B cell (primary cell): ENCODE results near the gene RNPEP. TPM values are rescaled to one million over a fixed set of nuclear protein-coding genes. Genes with fewer than 3 reads are reported as not detected.

Experiments
- ATAC-seq: fragments of 200-7000 bp; cut with Tn5 transposase; one replicate; pipeline ENCODE4 v1.10.0; 2021; ENCODE audit warnings: low read depth, mild to moderate bottlenecking, moderate number of reproducible peaks, moderate library complexity
- CTCF ChIA-PET: fragments of 350-600 bp; sonication (Branson Sonifier 250); formaldehyde crosslinking; loops from one replicate; lab custom pipeline; 2021; ENCODE audit warnings: antibody characterized with exemption, inconsistent platforms; lab: Charles Lee
- POLR2A ChIA-PET: fragments of 350-600 bp; sonication (Branson Sonifier 250); formaldehyde crosslinking; loops from one replicate; lab custom pipeline; 2021; ENCODE audit warnings: antibody characterized with exemption; lab: Charles Lee
- DNase-seq: peaks from one replicate; pipeline ENCODE4 v3.0.0; 2013
- H2AFZ ChIP-seq: 2 replicates; pipeline ENCODE4 v1.6.1; 2012; ENCODE audit warnings: mild to moderate bottlenecking, low read depth, low read length; ENCODE audit not compliant: insufficient read depth, poor library complexity, severe bottlenecking
- H3K27ac ChIP-seq, 2 donors: 1 replicate in 1 of 2; 2 replicates in 1 of 2; pipeline ENCODE4 v1.5.1; 2012 to 2013; ENCODE audit warnings: low read length in 2 of 2, mild to moderate bottlenecking in 2 of 2, moderate library complexity in 1 of 2
- H3K27me3 ChIP-seq, 4 experiments: fragments of 200-600 bp in 1 of 4; sonication (generic) in 1 of 4; replicated peaks in 1 of 4; 1 replicate in 2 of 4; 2 replicates in 2 of 4; pipeline versions ENCODE4 v1.6.1 to v1.7.0; 2013 to 2016; ENCODE audit warnings: low read length in 3 of 4, mild to moderate bottlenecking in 2 of 4, mixed read lengths in 1 of 4, moderate library complexity in 1 of 4; ENCODE audit not compliant: insufficient read depth in 4 of 4, control insufficient read depth in 3 of 4; ENCODE audit errors: control extremely low read depth in 1 of 4
- H3K36me3 ChIP-seq, 2 experiments: replicated peaks in 1 of 2; 1 replicate in 1 of 2; 2 replicates in 1 of 2; pipeline versions ENCODE4 v1.6.1 to v1.7.1; 2013; ENCODE audit warnings: low read length in 1 of 2; ENCODE audit not compliant: insufficient read depth in 2 of 2, control insufficient read depth in 1 of 2; ENCODE audit errors: control extremely low read depth in 1 of 2, extremely low read depth in 1 of 2
- H3K4me1 ChIP-seq, 2 donors: fragments of 200-600 bp in 1 of 2; sonication (generic) in 1 of 2; 1 replicate in 1 of 2; 2 replicates in 1 of 2; pipeline versions ENCODE4 v1.5.1 to v1.6.1; 2013 to 2017; ENCODE audit warnings: low read length in 2 of 2; ENCODE audit not compliant: control insufficient read depth in 2 of 2, insufficient read depth in 2 of 2
- H3K4me2 ChIP-seq: replicated peaks from 2 replicates; pipeline ENCODE3; 2012; ENCODE audit warnings: mild to moderate bottlenecking, low read depth, low read length; ENCODE audit not compliant: poor library complexity, severe bottlenecking
- H3K4me3 ChIP-seq, 5 experiments: fragments of 200-600 bp in 1 of 5; sonication (generic) in 1 of 5; 1 replicate in 3 of 5; 2 replicates in 2 of 5; pipeline versions ENCODE4 v1.5.1 to v1.7.0; 2011 to 2016; ENCODE audit warnings: low read length in 4 of 5, mild to moderate bottlenecking in 4 of 5, low read depth in 2 of 5, control low read depth in 1 of 5, moderate library complexity in 1 of 5; ENCODE audit not compliant: insufficient read depth in 1 of 5; ENCODE audit errors: control extremely low read depth in 1 of 5, extremely low read depth in 1 of 5
- H3K79me2 ChIP-seq: fragments of 200-600 bp; sonication (generic); one replicate; pipeline ENCODE4 v1.6.0; 2016; ENCODE audit warnings: low read length; ENCODE audit not compliant: control insufficient read depth, insufficient read depth
- H3K9ac ChIP-seq: fragments of 200-600 bp; sonication (generic); 2 replicates; pipeline ENCODE4 v1.6.1; 2017; ENCODE audit warnings: mild to moderate bottlenecking, low read length, moderate library complexity
- H3K9me3 ChIP-seq, 3 donors: one replicate each; pipeline versions ENCODE4 v1.6.1 to v1.7.1; 2013; ENCODE audit warnings: low read length in 2 of 3; ENCODE audit not compliant: control insufficient read depth in 2 of 3, insufficient read depth in 1 of 3; ENCODE audit errors: control extremely low read depth in 1 of 3
- H4K20me1 ChIP-seq: 2 replicates; pipeline ENCODE4 v1.6.0; 2012; ENCODE audit warnings: mild to moderate bottlenecking, low read length; ENCODE audit not compliant: insufficient read depth, control insufficient read depth, poor library complexity, severe bottlenecking
- H3K27ac Mint-ChIP-seq: one replicate; pipeline ENCODE4 v1.8.0; 2021; ENCODE audit warnings: mixed read lengths
- H3K27me3 Mint-ChIP-seq: one replicate; pipeline ENCODE4 v1.8.0; 2021; ENCODE audit warnings: mixed read lengths
- H3K4me1 Mint-ChIP-seq: one replicate; pipeline ENCODE4 v1.8.0; 2021; ENCODE audit warnings: mixed read lengths
- H3K4me3 Mint-ChIP-seq: one replicate; pipeline ENCODE4 v1.8.0; 2021; ENCODE audit warnings: mixed read lengths
- H3K9me3 Mint-ChIP-seq: one replicate; pipeline ENCODE4 v1.8.0; 2022; ENCODE audit warnings: mixed read lengths; ENCODE audit not compliant: insufficient read depth
- CTCF ChIP-seq: fragments of 200-600 bp; IDR thresholded peaks from one replicate; pipeline ENCODE4 v1.8.0; 2022; ENCODE audit warnings: antibody characterized with exemption, mild to moderate bottlenecking
- EZH2 ChIP-seq: IDR thresholded peaks from 2 replicates; pipeline ENCODE4 v1.6.1; 2012; ENCODE audit warnings: borderline replicate concordance, low read depth, mild to moderate bottlenecking, moderate library complexity, low read length; ENCODE audit not compliant: insufficient read depth, poor library complexity, severe bottlenecking
- WGBS: methylation state at CpG from one replicate; pipeline ENCODE4 v1.1.5; 2013; ENCODE audit warnings: missing lambda C conversion rate; ENCODE audit not compliant: insufficient coverage; 5-methylcytosine and 5-hydroxymethylcytosine counted together
- intact Hi-C: fragments of 100-400 bp; cut with micrococcal nuclease; formaldehyde crosslinking; loops from one replicate; pipeline ENCODE4 v1.10.0; 2022
- polyA plus RNA-seq: library from polyadenylated mRNA; depleted of rRNA; stranded (reverse); fragments of >200 nt; gene quantifications from 2 replicates; pipeline ENCODE4 v1.2.3, GENCODE V29; 2012
- total RNA-seq, 2 donors: library from RNA; stranded (reverse); fragments of 120-200 nt in 1 of 2; gene quantifications; 1 replicate in 1 of 2; 2 replicates in 1 of 2; pipeline versions ENCODE4 v1.2.3 to v1.2.4, GENCODE V29; 2013 to 2022

RNPEP gene
- total and polyA plus RNA-seq, 2 donors (not counting 1 experiment from before 2014, with no cell fraction given) = 28.9 to 42.9 TPM

GRCh38 chr1:201964261-201964660 lies 18.2 kb upstream of the RNPEP start:
- Histone ChIP-seq H3K4me3 (no peak overlapping the region), H2AFZ (no peak overlapping the region), H3K27ac (no peak overlapping the region), H3K9ac (no peak overlapping the region), H3K27me3 (no peaks in the 10 kb centered on the region), H3K36me3 (peaks cover 15 to 49% of the 10 kb centered on the region in 2 experiments), H3K4me1 (no peaks in the 10 kb centered on the region), H3K4me2 (no peak overlapping the region), H3K79me2 (peaks cover 6% of the 10 kb centered on the region), H3K9me3 (no peaks in the 10 kb centered on the region), H4K20me1 (no peaks in the 10 kb centered on the region)
- Mint-ChIP-seq H3K4me3 (no peak overlapping the region), H3K4me1 (peaks cover 1% of the 10 kb centered on the region), H3K9me3 (no peaks in the 10 kb centered on the region), H3K27me3 (no peaks in the 10 kb centered on the region), H3K27ac (no peak overlapping the region)
- TF ChIP-seq EZH2 (no peak), CTCF (no peak)
- CTCF ChIA-PET = no interaction called here
- ATAC-seq (no peak), DNase-seq (no peak)
- intact Hi-C loops = no loop called here
- no CpG with 5 or more reads among the region's 1 CpG for WGBS
- POLR2A ChIA-PET = no interaction called here

- peaks cover 15 to 66% of the 10 kb centered on the region in 2 experiments for H3K36me3 ChIP-seq
- CTCF ChIA-PET = interaction anchor here (1.4 kb wide), 1 partner anchor 70 kb away, joined by 4 read pairs; no protein-coding TSS in a partner anchor
Measured at GRCh38 chr1:201966171-201966570, 16.3 kb upstream of the RNPEP start.

More at GRCh38 chr1:201966171-201966570, 16.3 kb upstream of the RNPEP start:
- no peaks in the 10 kb centered on the region for H4K20me1 ChIP-seq
- Mint-ChIP-seq H3K4me3 (no peak overlapping the region), H3K9me3 (no peaks in the 10 kb centered on the region), H3K4me1 (peaks cover 1% of the 10 kb centered on the region), H3K27me3 (no peaks in the 10 kb centered on the region), H3K27ac (no peak overlapping the region)
- intact Hi-C loops = no loop called here
- no peak overlapping the region for H3K27ac ChIP-seq
- no peak for DNase-seq
- no peaks in the 10 kb centered on the region for H3K27me3 ChIP-seq
- no peaks in the 10 kb centered on the region for H3K79me2 ChIP-seq
- no peak overlapping the region for H3K4me3 ChIP-seq
- no peaks in the 10 kb centered on the region for H3K9me3 ChIP-seq
- H2AFZ ChIP-seq = no peak overlapping the region
- ATAC-seq = no peak
- H3K4me1 ChIP-seq = no peaks in the 10 kb centered on the region
- no peak overlapping the region for H3K4me2 ChIP-seq
- no peak for TF ChIP-seq CTCF
- POLR2A ChIA-PET = no interaction called here
- H3K9ac ChIP-seq = no peak overlapping the region
- 100% methylated on average over 4 of the region's 5 CpGs for WGBS
